ENCODE results near the gene AP4S1. TPM values are rescaled to one million over a fixed set of nuclear protein-coding genes. Genes with fewer than 3 reads are reported as not detected.

The AP4S1 gene
- total RNA-seq, 1 experiment from 2014 or later = 6.4 TPM

- in situ Hi-C loops (cut with HindIII; ENCODE audit: low pct_unique_long_range_greater_than_20kb, low sequenced_read_pairs) = no loop called here
- no peak for DNase-seq (ENCODE audit: low read depth, low spot score)
Measured at GRCh38 chr14:31142455-31143087, 117.1 kb downstream of the AP4S1 start.

Small RNA genes lying within 50 kb of the gene (small RNA-seq; reads per million reads assigned to genes)
- 0 reads per million in 2 experiments for gene MIR624
- gene RNU6-541P = 0 reads per million in 2 experiments

Other genes starting within 250 kb of the AP4S1 start
- gene COCH, start 151.1 kb upstream of the AP4S1 start, total RNA-seq (2014; rRNA removed; shearing (Covaris generic)) = 0.72 and 0.92 TPM in 2 replicates
- 29.2 and 35.8 TPM in 2 replicates for gene STRN3, start 730 bp downstream of the AP4S1 start, total RNA-seq (2014; rRNA removed; shearing (Covaris generic))
- 131 and 141 TPM in 2 replicates for gene HECTD1, start 182.1 kb downstream of the AP4S1 start, total RNA-seq (2014; rRNA removed; shearing (Covaris generic))

All from SK-MEL-5 (cell line).